Measurements from ENCODE around the gene DGKB.
A peak's percentile ranks its signal among the peaks of the same experiment; 100 is the strongest.
"Not testable (repeated sequence)": the region's sequence is repeated elsewhere in the genome, so short reads cannot be mapped to it uniquely, and the experiment has no call there.

DGKB gene

DNA sequence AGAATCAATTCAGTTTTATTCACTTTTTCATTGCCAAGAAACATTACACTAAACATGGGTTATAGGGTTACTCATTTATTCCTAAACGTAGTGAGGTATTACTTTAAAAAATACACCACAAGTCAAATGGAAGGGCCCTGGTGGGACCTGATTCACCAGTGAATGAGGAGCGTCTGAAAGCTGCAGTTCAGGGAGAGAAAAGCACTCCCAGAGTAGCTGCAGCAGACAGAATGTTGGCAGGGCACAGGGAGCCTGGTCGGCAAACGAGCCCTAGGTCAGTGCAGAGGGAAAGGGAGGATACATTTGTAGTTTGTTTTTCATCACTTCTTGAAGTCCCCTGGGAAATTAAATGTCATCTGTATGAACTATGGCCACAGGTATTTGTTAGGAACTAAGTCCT, 551.4 kb downstream of the DGKB start:
- no peak for DNase-seq

DNA sequence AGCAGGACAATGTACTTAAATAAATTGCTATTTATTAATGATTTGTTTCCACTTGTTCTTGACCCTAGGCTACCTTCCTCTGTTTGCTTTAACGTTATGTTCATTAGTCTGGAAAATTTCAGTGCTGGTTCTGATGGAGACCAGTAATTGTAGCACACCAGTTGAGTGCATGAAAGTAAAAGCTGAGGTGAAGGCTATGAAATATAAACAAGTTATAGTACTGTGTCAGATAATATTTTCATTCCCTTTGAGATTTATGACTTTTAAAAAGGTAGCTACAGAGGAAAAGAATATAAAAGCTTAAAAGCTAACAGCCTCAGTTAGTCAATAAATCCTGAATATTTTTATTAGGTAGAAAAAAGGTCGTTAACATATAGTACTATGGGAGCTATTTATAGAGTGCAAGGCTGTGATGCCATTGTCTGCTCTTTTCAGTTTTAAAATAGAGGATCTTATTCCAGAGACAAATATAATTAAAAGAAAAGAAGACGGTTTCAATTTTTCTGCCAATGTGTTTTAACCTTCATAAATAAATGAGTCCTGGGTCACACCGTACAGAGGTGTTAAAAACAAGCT, 561.3 kb downstream of the DGKB start:
- peak; percentile 86 for DNase-seq

DNA sequence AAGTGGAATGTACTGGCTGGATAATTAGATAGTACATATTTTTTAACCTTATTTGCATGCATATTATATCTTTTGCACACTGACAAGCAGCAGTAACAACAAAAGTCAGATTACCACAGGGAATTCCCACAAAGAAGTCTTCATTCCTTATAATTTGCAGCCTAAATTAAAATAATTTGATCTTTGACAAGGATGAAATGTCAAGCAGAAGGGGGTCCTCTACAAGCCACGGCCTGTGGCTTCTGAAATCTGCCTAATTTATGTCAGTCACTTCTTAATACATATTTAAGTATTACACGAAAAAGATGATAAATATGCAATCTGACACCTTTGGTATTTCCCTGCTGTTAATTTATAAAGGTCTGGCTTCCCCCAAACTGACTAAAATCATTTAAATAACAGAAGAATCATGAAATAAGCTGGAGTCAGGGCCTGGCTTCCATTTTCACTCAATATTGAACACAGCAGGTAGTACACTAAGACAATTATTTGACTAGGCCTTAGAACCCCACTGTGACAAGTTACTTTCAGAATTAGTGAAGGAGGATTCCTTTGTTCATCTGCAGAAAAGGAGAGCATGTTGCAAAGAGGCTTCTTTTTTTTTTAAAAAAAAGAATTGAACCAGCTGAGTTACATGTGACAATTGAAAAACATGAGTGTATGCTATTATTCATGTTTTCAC, 562.0 kb downstream of the DGKB start:
- DNase-seq, result peak; percentile 46

DNA sequence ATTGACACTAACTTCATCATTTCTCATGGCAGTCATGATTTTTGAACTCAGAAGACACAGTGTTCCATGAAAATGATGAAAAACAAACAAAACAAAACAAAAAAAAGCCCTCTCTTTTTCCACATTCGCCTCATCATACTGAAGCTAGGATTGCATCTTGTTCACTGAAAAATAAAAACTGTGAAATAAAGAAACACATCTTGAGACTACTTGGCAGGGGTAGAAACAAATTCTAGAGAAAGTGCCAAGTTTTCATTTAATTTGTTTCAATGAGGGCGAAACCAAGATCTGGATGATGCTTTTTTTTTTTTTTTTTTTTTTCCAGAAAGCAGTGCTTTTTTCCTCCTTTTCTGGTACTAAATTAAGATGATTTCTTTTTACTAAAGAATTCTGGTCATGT, 562.7 kb downstream of the DGKB start:
- DNase-seq, result no peak

DNA sequence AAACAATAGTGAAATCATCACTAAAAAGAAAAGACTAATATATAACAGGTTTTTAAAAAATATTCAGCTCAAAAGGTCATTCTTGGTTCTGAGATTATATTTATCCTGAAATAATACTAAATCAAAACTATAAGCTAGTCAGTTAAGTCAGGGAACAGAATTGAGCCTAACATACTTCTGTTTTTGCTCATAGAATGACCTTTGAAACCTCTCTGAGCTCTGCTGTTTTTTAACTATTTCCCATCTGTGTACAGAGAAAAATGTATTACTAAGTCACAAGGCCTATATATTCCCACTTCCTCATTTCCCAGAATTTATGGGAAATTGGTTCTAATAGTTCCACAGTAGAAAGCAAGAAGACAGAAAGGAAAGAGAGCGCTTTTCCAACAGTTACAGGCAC, 566.3 kb downstream of the DGKB start:
- no peak for DNase-seq

DNA sequence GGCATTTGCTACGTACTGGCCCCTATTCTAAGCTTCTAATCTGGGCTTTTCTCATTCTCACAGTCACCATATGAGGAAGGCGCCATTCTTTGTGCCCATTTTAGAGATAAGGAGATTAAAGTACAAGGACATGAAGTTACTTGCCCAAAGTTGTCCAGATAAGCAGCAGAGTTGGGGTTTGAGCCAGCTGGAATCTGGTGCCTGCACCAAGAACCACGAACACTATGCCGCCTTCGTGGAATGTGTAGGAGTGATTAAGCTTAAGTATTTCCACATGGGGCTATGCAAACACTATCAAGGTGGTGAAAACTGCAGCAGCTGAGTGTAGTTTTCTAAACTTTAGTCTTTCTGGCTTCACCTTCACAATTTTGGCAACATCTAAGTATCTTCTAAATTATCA, 570.4 kb downstream of the DGKB start:
- no peak for DNase-seq

DNA sequence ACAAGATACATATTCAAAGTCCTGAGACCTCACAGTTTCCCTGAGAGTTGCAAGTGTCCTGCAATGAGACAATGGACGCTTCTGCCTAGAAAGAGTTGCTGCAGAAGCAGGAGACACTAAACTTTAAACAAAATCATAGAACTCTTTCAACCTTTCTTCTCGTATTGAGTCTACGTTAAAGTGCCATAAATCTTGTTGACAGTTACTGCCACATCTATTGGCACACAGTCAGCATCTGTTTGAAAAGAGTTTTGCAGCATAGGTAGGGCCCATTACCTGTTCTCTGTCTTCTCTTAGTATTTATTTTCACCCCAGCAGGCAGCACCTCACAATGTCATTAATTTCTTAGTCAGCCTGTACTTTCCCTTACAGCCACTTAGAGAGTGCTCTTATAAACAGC, 577.8 kb downstream of the DGKB start:
- no peak for DNase-seq

DNA sequence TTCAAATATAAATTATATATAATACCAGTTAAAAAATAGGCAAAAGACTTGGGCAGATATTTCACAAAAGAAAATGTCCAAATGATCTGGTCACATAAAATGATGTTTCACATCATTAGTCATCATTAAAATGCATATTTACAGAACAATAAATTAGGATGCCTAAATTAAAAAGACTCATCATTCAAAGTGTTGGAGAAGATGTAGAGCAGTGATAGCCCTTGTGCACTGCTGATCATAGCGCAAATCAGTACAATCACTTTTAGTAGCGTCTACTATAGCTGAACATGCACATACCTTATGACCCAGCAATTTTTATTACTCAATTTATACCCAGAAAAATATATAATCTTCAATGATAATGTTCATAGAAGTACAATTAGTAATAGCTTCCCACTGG, 579.8 kb downstream of the DGKB start:
- no peak for DNase-seq

DNA sequence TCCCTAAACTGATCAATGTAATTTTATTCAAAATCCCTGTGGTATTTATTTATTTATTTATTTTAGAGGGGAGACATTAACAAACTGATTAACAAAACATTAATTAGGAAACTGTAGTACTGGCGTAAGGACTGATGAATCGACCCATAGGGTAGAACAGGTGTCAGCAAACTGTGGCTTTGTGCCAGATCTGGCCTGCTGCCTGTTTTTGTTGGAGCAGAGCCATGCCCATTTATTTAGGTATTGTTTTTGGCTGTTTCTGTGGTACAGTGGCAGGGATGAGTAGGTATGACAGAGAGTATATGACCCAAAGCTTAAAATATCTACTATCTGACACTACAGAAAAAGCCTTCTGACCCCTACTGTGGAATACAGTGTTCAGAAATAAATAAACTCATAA, 580.6 kb downstream of the DGKB start:
- DNase-seq, result no peak

DNA sequence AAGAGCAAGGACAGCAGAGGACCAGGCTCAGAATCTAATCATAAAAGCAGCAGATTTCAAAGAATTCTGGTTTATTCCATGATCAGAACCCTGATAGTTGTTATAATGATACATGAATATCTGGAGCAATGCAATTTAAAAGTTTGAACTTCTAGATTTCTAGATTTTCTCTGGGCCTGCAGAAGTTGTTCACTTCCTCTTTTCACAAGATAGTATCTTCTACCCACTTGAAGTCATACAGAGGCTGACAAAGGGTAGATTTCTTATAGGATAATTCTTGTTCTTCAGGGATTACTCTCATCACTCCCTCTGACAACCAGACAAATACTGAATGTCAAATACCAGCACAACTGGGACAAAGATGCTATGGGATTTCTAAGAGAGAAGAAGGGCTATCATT, 593.1 kb downstream of the DGKB start:
- no peak for DNase-seq

DNA sequence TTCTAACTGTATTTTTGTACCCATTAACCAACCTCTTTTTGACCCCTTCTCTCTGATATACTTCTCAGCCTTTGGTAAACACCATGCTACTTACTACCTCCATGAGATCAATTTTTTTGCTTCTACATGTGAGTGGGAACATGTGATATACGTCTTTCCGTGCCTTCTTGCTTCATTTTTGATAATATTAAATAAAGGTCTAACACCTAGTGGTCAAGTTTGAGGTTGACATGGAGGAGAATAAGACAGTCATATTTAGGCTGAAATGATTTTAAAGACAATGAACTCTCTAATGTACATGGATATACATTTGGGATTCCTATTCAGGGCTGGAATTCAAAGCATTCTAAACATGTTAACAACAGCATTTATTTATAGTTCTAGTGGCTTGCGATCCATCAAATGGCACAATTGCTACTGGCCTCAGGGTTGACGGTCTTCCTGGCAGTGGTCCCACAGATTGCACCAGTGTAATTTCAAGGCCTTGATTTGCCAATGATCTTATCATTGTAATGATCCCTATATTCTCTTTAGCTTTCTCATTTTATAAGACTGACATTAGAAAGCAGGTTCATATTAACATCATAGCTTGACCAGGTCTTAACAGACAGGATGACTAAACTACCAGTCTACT, 597.2 kb downstream of the DGKB start:
- no peak for DNase-seq

DNA sequence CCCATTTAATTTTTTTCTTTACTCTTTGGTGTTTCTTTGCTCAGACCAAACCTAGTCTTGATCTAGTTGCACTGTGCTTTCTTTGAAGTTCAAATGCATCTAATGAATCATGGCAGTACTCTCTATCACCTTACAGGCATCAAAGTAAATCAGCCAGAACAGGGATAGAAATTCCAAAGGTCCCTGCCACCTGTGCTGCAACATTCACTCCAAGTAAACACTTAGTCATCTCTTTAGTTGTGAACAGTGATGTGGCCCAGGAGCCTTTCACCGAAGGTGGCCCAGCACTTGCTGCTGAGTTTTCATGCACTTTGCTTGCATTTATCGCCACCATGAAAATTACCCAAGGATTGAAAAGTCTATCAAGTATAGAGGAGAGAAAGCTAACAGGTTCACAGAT, 599.0 kb downstream of the DGKB start:
- no peak for DNase-seq

DNA sequence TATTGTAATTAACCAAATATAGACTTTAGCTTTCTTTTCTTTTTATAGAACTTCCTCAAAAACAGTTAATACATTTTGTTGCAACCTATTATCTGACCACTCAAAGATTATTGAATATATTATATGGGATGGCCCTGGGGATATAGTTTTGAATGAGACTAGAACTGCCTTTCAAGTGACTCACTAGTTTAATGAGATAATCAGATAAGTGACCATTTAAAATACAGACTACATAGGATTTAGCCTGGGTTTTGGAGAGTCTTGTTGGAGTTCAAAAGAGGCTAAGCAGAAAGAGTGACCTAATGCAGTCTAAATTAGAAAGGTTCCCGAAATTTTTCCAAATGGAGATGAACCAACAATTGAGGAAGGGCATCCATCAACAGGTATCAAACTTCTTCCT, 607.9 kb downstream of the DGKB start:
- no peak for DNase-seq

DNA sequence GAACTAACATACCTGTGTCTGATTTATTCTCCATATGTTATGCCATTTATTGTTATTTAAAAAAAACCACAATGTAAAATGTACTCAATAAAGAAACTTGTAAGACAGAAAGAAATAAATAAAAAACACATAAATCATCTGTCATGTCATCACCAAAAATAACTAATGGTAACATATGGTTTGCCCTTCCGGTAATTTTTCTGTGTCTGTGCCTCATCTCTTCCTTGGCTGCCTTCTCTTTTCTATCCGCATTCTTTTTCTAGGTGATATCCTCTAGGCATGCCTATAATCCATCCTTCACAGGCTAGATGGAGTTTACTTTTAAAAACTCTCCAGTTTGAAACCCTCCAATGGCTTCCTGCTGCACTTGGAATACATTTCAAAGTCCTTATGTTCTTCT, 609.1 kb downstream of the DGKB start:
- no peak for DNase-seq

DNA sequence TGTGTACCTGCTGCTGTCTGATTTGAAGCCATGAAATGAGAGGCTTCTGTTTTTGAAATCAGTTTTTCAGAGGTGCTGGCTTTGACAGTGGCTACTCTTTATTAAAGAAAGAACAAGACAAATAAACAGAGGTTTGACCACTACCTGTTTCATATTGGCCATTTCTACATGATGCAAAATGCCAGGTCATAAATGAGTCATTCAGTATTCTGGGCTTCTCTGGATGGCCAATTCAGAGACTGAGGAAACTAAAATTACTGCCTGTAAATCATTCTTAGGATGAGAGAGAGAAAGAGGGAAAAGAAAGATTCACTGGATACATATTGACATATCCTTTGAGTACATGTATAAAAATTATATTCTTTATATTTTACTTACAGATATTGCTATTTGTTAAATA, 609.8 kb downstream of the DGKB start:
- DNase-seq, result no peak

DNA sequence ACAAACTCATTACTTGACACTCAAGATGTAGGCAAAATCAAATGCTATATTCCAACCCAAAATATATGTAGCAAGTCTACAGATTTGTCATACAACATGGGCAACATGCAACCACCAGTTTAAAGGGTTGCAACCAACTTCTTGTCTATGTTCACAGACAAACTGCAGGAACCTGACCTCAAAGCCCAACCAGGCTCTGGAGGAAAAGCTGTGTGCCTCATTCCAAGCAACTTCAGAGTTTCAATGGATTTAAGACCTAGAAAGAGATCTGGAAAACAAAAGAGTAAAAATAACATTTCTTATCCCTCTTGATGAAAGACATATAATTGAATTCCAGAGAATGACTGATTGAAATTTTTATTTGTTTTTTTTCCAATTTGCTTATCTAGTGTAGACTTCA, 612.6 kb downstream of the DGKB start:
- no peak for DNase-seq

DNA sequence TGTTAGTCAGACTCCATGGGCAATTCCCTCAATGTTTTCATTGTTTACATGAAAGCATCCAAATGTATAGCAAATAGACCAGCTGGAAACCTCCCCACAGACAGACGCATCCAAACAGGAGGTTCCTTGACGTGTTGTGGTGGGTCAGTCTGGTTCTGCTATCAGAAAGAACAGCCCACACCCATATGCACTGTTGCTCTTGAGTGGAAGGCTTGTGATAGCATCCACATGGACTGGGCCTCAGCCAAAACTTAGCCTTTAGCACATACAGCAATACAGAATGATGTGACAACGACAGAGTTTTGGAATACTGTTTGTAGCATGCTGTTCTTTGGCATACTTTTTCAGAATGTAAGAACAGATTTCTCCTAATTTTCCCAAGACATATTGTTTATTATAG, 613.9 kb downstream of the DGKB start:
- DNase-seq, result no peak

DNA sequence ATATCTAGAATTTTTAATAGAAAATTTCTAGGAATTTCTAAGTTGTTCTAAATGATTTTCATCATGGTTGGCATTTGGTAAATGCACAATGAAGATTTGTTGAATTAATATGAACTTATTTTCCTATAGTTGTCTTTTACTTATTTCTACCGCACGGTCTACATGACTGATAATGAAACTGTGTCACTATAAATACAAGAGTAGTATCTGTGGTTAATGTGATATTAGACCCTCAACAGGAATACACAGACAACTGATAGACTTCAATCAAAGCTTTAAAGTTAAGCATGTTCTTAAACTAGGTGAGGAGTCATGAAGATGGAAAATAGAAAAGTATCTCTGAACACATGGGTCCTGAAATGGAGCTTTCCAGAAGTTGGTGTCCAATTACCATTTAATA, 615.2 kb downstream of the DGKB start:
- no peak for DNase-seq

DNA sequence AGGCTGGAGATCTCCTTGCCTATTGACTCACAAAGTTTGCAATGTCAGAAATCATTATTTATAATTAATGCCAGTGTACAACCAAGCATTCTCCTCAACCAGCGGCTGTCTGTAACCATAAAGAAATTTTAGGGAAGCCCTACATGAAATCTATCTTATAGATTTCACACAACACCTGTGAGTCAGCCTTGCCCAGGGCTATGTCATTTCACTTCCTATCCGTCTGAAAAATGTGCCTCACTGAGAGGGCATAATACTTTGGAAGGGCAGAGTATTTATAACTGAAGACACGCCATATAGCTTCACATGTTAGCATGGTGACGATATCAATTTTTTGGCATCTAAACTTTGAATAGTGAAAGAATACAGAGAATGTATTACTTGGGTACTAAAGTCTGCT, 616.5 kb downstream of the DGKB start:
- DNase-seq, result no peak

DNA sequence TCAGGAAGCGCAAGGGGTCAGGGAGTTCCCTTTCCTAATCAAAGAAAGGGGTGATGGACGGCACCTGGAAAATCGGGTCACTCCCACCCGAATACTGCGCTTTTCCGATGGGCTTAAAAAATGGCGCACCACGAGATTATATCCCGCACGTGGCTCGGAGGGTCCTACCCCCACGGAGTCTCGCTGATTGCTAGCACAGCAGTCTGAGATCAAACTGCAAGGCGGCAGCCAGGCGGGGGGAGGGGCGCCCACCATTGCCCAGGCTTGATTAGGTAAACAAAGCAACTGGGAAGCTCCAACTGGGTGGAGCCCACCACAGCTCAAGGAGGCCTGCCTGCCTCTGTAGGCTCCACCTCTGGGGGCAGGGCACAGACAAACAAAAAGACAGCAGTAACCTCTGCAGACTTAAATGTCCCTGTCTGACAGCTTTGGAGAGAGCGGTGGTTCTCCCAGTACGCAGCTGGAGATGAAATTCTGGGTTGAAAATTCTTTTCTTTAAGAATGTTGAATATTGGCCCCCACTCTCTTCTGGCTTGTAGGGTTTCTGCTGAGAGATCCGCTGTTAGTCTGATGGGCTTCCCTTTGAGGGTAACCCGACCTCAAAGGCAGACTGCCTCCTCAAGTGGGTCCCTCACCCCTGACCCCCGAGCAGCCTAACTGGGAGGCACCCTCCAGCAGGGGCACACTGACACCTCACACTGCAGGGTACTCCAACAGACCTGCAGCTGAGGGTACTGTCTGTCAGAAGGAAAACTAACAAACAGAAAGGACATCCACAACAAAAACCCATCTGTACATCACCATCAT, 623.3 kb downstream of the DGKB start:
- DNase-seq, result not testable (repeated sequence)

DNA sequence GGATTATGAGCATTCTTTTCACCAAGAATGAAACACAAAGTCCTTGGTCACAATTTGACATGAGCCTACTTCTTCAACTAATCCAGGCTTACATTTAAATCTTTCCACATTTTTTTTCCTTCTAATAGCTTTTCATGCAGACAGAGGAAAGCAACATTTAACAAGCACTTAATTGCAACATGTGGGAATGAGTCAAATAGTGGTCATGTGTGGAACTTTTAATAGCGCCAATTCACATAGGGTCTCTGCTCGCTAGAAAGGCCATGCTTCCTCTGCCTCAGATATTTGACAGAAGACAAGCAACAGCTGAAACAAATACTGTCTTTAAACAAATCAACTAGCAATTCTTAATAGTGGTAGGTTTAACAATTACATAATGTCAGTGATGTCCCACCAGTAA, 627.2 kb downstream of the DGKB start:
- no peak for DNase-seq

DNA sequence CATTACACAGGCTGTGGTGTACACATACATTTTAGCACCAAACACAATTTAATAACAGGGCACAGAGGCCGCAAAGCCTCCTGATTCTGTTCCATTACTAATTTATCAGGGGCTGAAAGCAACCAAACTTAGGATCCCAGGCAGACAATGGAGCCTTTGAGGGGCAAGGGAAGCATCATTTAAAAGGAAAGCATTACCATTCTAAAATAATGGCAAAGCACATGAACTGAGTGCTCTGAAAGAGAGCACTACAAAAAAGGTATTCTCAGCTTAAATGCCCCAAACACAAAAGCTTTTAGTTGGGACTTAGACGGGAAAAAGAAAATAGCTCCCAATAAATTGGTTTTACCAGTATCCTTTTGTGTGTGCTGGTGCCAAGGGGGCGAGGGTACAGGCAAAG, 631.1 kb downstream of the DGKB start:
- DNase-seq, result no peak

DNA sequence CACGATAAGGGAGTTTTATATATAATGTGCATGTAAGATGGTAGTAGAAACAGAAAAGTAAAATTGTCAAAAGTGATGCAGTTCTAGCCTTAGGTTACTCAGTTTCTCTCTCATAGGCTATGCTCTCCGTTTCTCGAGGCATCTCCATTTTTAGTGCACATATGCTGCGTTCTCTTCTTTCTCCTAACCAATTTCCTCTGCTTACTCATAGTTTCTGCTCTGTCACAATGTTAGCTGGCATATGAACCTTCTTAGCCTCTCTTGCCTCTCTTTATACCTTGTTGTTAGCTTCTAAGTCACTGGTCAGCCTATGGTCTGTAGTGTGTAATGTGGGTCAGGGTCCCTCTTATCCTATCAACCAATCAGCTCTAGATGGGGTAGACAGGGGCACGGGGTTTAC, 632.5 kb downstream of the DGKB start:
- no peak for DNase-seq

DNA sequence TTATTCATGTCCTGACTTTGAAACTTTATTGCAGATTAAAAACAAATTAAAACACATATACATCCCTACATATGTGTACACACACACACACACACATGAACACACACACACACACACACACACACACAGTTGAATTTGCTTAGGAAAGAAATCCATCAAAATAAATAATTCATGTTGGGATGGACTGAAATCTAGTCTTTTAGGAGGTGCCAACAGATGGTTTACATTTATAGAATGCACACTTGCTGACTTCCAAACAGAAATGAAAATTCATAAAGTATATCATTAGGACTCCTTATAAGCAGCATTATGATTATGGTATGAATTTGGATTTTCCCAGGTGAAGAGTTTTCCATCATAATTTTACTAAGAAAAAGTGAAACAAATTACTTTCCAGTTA, 642.5 kb downstream of the DGKB start:
- no peak for DNase-seq

All from NCI-H1417 treated with DMSO at 0.1 percent for 48 hours (cell line).